Left lung (tissue), 10 donors: ENCODE data around the gene CES1. TPM values are rescaled to one million over a fixed set of nuclear protein-coding genes. Genes with fewer than 3 reads are reported as not detected.
"Not testable (repeated sequence)": the region's sequence is repeated elsewhere in the genome, so short reads cannot be mapped to it uniquely, and the experiment has no call there.

Experiments
- ATAC-seq: fragments of 200-7000 bp; cut with Tn5 transposase; one replicate; pipeline ENCODE4 v1.9.1; 2020; ENCODE audit warnings: moderate library complexity
- DNase-seq, 4 donors: peaks; one replicate each; pipeline ENCODE4 v3.0.0-alpha.2; 2013 to 2020
- H3K27ac ChIP-seq, 2 donors: fragments of 200-600 bp; sonication (generic) in 1 of 2; one replicate each; pipeline versions ENCODE4 v1.5.0 to v1.8.0; 2020 to 2021
- H3K27me3 ChIP-seq, 2 donors: fragments of 200-600 bp; sonication (generic) in 1 of 2; one replicate each; pipeline versions ENCODE4 v1.5.0 to v1.8.0; 2020 to 2021
- H3K36me3 ChIP-seq, 2 donors: fragments of 200-600 bp; sonication (generic) in 1 of 2; one replicate each; pipeline versions ENCODE4 v1.5.0 to v1.8.0; 2020 to 2021
- H3K4me1 ChIP-seq, 2 donors: fragments of 200-600 bp; one replicate each; pipeline ENCODE4 v1.8.0; 2021
- H3K4me3 ChIP-seq, 2 donors: fragments of 200-600 bp; sonication (generic) in 1 of 2; one replicate each; pipeline versions ENCODE4 v1.5.0 to v1.8.0; 2020 to 2021; ENCODE audit warnings: mild to moderate bottlenecking in 1 of 2
- H3K9me3 ChIP-seq, 2 donors: fragments of 200-600 bp; sonication (generic) in 1 of 2; one replicate each; pipeline versions ENCODE4 v1.5.0 to v1.8.0; 2020 to 2021
- CTCF ChIP-seq, 2 donors: fragments of 200-600 bp; sonication (generic) in 1 of 2; IDR thresholded peaks; one replicate each; pipeline versions ENCODE4 v1.5.0 to v1.8.0; 2021; ENCODE audit warnings: antibody characterized with exemption in 2 of 2
- intact Hi-C, 2 donors: fragments of 100-400 bp; cut with DNase I; formaldehyde crosslinking; loops; one replicate each; pipeline versions ENCODE4 v1.11.2 to v1.14.2; 2022
- polyA plus RNA-seq, 6 donors: library from polyadenylated mRNA; unstranded; fragments of 120-200 nt; gene quantifications; one replicate each; pipeline ENCODE4 v1.2.1, GENCODE V29; 2013; ENCODE audit not compliant: insufficient read length in 6 of 6
- total RNA-seq, 2 donors: library from RNA; stranded (reverse); fragmentation: NEBNext Ultra II Directional; extraction: Animal tissue kit (Norgen Biotek cat#: 25700); gene quantifications; one replicate each; pipeline ENCODE4 v1.2.1, GENCODE V29; 2021
- donor health status: DM: no; HTN: yes; CAD: no.
- donor health status: DM: no; HTN: no; CAD: no.

The CES1 gene
- total and polyA plus RNA-seq, 8 donors = 62.3 to 135 (median 119) TPM

GRCh38 chr16:55872130-55872529, 39.2 kb upstream of the CES1 start:
- Histone ChIP-seq H3K27me3 (no peaks in the 10 kb centered on the region), H3K27ac (no peak overlapping the region), H3K9me3 (no peaks in the 10 kb centered on the region), H3K4me3 (no peak overlapping the region), H3K36me3 (no peaks in the 10 kb centered on the region), H3K4me1 (no peaks in the 10 kb centered on the region)
- intact Hi-C loops = no loop called here
- no peak for TF ChIP-seq CTCF (IDR thresholded peaks at IDR 0.05)
- ATAC-seq = no peak
- DNase-seq = no peak

DNA sequence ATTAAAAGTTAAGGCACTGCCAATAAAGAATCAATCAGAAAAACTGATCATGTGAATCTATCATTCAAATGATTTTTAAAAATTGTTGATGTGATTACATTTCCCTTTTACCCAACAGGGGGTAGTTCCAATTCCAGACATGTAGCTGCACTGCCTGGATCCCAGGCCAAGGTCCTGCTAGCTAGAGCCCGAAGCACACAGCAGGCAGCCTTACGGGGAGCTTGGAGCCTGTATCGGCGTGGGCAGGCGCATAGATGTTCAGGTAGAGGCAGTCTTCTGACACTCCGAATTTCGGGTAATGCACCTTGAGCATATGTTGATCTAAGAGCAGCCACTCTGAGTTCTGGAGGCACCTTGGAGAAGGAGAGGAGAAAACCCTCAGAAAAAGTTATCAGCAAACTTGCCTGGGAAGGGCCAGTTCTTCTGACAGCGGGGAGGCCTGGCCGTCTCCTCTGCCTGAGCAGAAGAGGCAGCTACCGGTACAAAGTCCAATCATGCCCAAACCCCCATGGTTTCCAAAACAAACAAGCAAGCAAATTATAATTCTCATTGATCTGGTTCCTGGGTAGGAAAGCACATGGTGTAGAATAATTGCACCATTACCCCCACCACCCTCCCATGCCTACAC, 38.6 kb upstream of the CES1 start:
- H3K27ac ChIP-seq = no peak overlapping the region
- TF ChIP-seq CTCF (IDR thresholded peaks at IDR 0.05) = no peak
- no peaks in the 10 kb centered on the region for H3K4me1 ChIP-seq
- H3K9me3 ChIP-seq = no peaks in the 10 kb centered on the region
- DNase-seq = no peak
- ATAC-seq = no peak
- no peaks in the 10 kb centered on the region for H3K27me3 ChIP-seq
- no peaks in the 10 kb centered on the region for H3K36me3 ChIP-seq
- no peak overlapping the region for H3K4me3 ChIP-seq
- intact Hi-C loops = no loop called here

GRCh38 chr16:55868980-55869379, 36.1 kb upstream of the CES1 start:
- H3K9me3 ChIP-seq = no peaks in the 10 kb centered on the region
- no peaks in the 10 kb centered on the region for H3K4me1 ChIP-seq
- no peak overlapping the region for H3K4me3 ChIP-seq
- ATAC-seq (no peak), DNase-seq (no peak)
- intact Hi-C loops = no loop called here
- H3K27ac ChIP-seq = no peak overlapping the region
- TF ChIP-seq CTCF (IDR thresholded peaks at IDR 0.05) = no peak
- H3K36me3 ChIP-seq = no peaks in the 10 kb centered on the region
- no peaks in the 10 kb centered on the region for H3K27me3 ChIP-seq

GRCh38 chr16:55868137-55868536, 35.2 kb upstream of the CES1 start:
- no peak for DNase-seq
- intact Hi-C loops = no loop called here
- TF ChIP-seq CTCF (IDR thresholded peaks at IDR 0.05) = no peak
- H3K4me1 ChIP-seq = no peaks in the 10 kb centered on the region
- no peaks in the 10 kb centered on the region for H3K36me3 ChIP-seq
- no peak overlapping the region for H3K27ac ChIP-seq
- ATAC-seq = no peak
- H3K4me3 ChIP-seq = no peak overlapping the region
- H3K27me3 ChIP-seq = no peaks in the 10 kb centered on the region
- H3K9me3 ChIP-seq = no peaks in the 10 kb centered on the region

- no peaks in the 10 kb centered on the region for H3K9me3 ChIP-seq
- ATAC-seq = no peak
Measured at GRCh38 chr16:55861288-55861687, 28.4 kb upstream of the CES1 start.

GRCh38 chr16:55857650-55858049, 24.8 kb upstream of the CES1 start:
- DNase-seq, H3K4me3 ChIP-seq, H3K36me3 ChIP-seq, intact Hi-C loops, H3K27me3 ChIP-seq, H3K4me1 ChIP-seq, ATAC-seq, H3K9me3 ChIP-seq, H3K27ac ChIP-seq: not testable (repeated sequence)

More at GRCh38 chr16:55861288-55861687, 28.4 kb upstream of the CES1 start:
- no peak for DNase-seq
- no peak overlapping the region for H3K4me3 ChIP-seq
- no peaks in the 10 kb centered on the region for H3K36me3 ChIP-seq
- H3K4me1 ChIP-seq = no peaks in the 10 kb centered on the region
- no peak for TF ChIP-seq CTCF (IDR thresholded peaks at IDR 0.05)
- H3K27me3 ChIP-seq = no peaks in the 10 kb centered on the region
- H3K27ac ChIP-seq = no peak overlapping the region
- intact Hi-C loops = no loop called here
